KMS-11 (cell line): Measurements from ENCODE around the gene RAB1B.

ENCODE experiments used
- H2AFZ ChIP-seq: fragments of 200-600 bp; sonication (generic); 2 replicates; pipeline ENCODE4 v1.6.1; 2016; ENCODE audit warnings: antibody characterized with exemption, mixed run types, low read depth
- H3K27ac ChIP-seq: fragments of 200-600 bp; sonication (generic); 2 replicates; pipeline ENCODE4 v1.6.1; 2016; ENCODE audit warnings: mild to moderate bottlenecking, mixed run types
- H3K27me3 ChIP-seq: fragments of 200-600 bp; sonication (generic); 2 replicates; pipeline ENCODE4 v1.6.1; 2017; ENCODE audit warnings: mild to moderate bottlenecking, low read depth, mixed run types, moderate library complexity; ENCODE audit not compliant: insufficient read depth
- H3K36me3 ChIP-seq: fragments of 200-600 bp; sonication (generic); 2 replicates; pipeline ENCODE4 v1.6.1; 2017; ENCODE audit warnings: mild to moderate bottlenecking, mixed run types; ENCODE audit not compliant: insufficient read depth
- H3K4me1 ChIP-seq: fragments of 200-600 bp; sonication (generic); 2 replicates; pipeline ENCODE4 v1.6.1; 2016; ENCODE audit warnings: mild to moderate bottlenecking, low read depth, mixed run types; ENCODE audit not compliant: poor library complexity, severe bottlenecking
- H3K4me2 ChIP-seq: fragments of 200-600 bp; sonication (generic); 2 replicates; pipeline ENCODE4 v1.7.0; 2016; ENCODE audit warnings: mild to moderate bottlenecking, mixed run types
- H3K4me3 ChIP-seq: fragments of 200-600 bp; sonication (generic); IDR thresholded peaks from 2 replicates; pipeline ENCODE4 v1.6.1; 2017; ENCODE audit warnings: low read depth, low read length, mixed read lengths; ENCODE audit not compliant: insufficient read depth
- H3K79me2 ChIP-seq: fragments of 200-600 bp; sonication (generic); 2 replicates; pipeline ENCODE4 v1.6.1; 2016; ENCODE audit warnings: low read depth, mixed run types; ENCODE audit not compliant: insufficient read depth
- H3K9ac ChIP-seq: fragments of 200-600 bp; sonication (generic); 2 replicates; pipeline ENCODE4 v1.6.1; 2016; ENCODE audit warnings: mild to moderate bottlenecking, mixed run types
- H4K20me1 ChIP-seq: fragments of 200-600 bp; sonication (generic); 2 replicates; pipeline ENCODE4 v1.6.1; 2016; ENCODE audit warnings: mild to moderate bottlenecking, mixed run types; ENCODE audit not compliant: insufficient read depth
- CTCF ChIP-seq: fragments of 200-600 bp; sonication (generic); conservative IDR thresholded peaks from 2 replicates; pipeline ENCODE4 v1.6.1; 2017; ENCODE audit warnings: low read depth, mild to moderate bottlenecking, antibody characterized with exemption, low read length, moderate library complexity, mixed read lengths

The RAB1B gene

GRCh38 chr11:66326261-66327111 is 58.0 kb downstream of the RAB1B start:
- no peak overlapping the region for H3K4me2 ChIP-seq
- peaks cover 10% of the 10 kb centered on the region for H3K4me1 ChIP-seq
- no peak overlapping the region for H3K27ac ChIP-seq
- no peaks in the 10 kb centered on the region for H3K79me2 ChIP-seq
- H3K4me3 ChIP-seq: no peak overlapping the region
- no peak for TF ChIP-seq CTCF
- H4K20me1 ChIP-seq: no peaks in the 10 kb centered on the region
- peaks cover 4% of the 10 kb centered on the region; the same call in 1 of the 2 replicates for H3K27me3 ChIP-seq
- no peak overlapping the region for H3K9ac ChIP-seq
- H2AFZ ChIP-seq: no peak overlapping the region
- no peaks in the 10 kb centered on the region for H3K36me3 ChIP-seq
